PC-3 (cell line): ENCODE results near the gene U2AF1L4. TPM values are rescaled to one million over a fixed set of nuclear protein-coding genes. Genes with fewer than 3 reads are reported as not detected.

Experiments used
- ATAC-seq: fragments of 200-7000 bp; cut with Tn5 transposase; 2 replicates; pipeline ENCODE4 v1.9.1; 2020; ENCODE audit warnings: mild to moderate bottlenecking, moderate library complexity
- BruUV-seq: library from RNA; stranded (reverse); fragments of 400-500 nt; replicated peaks from 2 replicates; lab custom pipeline; 2021; lab: Mats Ljungman, UMichigan
- CTCF ChIA-PET: fragments of 300-600 bp; sonication (Branson Sonifier 250); formaldehyde crosslinking; loops from one replicate; lab custom pipeline; 2022; ENCODE audit warnings: antibody characterized with exemption; lab: Charles Lee
- POLR2A ChIA-PET: fragments of 300-600 bp; sonication (Branson Sonifier 250); formaldehyde crosslinking; loops from one replicate; lab custom pipeline; 2022; ENCODE audit warnings: antibody characterized with exemption; ENCODE audit not compliant: unreplicated experiment; lab: Charles Lee
- DNase-seq: peaks from one replicate; pipeline ENCODE4 v3.0.0-alpha.2; 2015
- H2AFZ ChIP-seq: fragments of 300-600 bp; sonication (generic); 2 replicates; pipeline ENCODE4 v1.6.0; 2016; ENCODE audit warnings: antibody characterized with exemption, low read length
- H3F3A ChIP-seq: fragments of 300-600 bp; sonication (generic); one replicate; pipeline ENCODE4 v1.6.0; 2017; ENCODE audit warnings: antibody characterized with exemption, low read length, control low read depth, mild to moderate bottlenecking; ENCODE audit not compliant: unreplicated experiment
- H3K27ac ChIP-seq: fragments of 300-600 bp; sonication (generic); 2 replicates; pipeline ENCODE4 v1.5.1; 2016; ENCODE audit warnings: mild to moderate bottlenecking, low read length
- H3K27me3 ChIP-seq: fragments of 300-600 bp; sonication (generic); 2 replicates; pipeline ENCODE4 v1.6.1; 2016; ENCODE audit warnings: low read length, mixed read lengths
- H3K36me3 ChIP-seq: fragments of 300-600 bp; sonication (generic); 2 replicates; pipeline ENCODE4 v1.6.1; 2016; ENCODE audit warnings: low read depth, mixed run types, low read length, mixed read lengths
- H3K4me1 ChIP-seq: fragments of 300-600 bp; sonication (generic); 2 replicates; pipeline ENCODE4 v1.5.1; 2016; ENCODE audit warnings: low read length; ENCODE audit not compliant: insufficient read depth
- H3K4me2 ChIP-seq: fragments of 300-600 bp; sonication (generic); 2 replicates; pipeline ENCODE4 v1.6.0; 2016; ENCODE audit warnings: low read length
- H3K4me3 ChIP-seq: fragments of 300-600 bp; sonication (generic); 2 replicates; pipeline ENCODE4 v1.5.1; 2016; ENCODE audit warnings: mild to moderate bottlenecking, low read length, mixed read lengths
- H3K79me2 ChIP-seq: fragments of 300-600 bp; sonication (generic); 2 replicates; pipeline ENCODE4 v1.6.1; 2017; ENCODE audit warnings: low read length, mixed read lengths
- H3K9ac ChIP-seq: fragments of 300-600 bp; sonication (generic); 2 replicates; pipeline ENCODE4 v1.6.0; 2016; ENCODE audit warnings: mild to moderate bottlenecking, low read length
- H3K9me2 ChIP-seq: fragments of 300-600 bp; sonication (generic); replicated peaks from 2 replicates; pipeline ENCODE4 v1.6.1; 2016; ENCODE audit warnings: mixed run types, low read length, mixed read lengths
- H3K9me3 ChIP-seq: fragments of 300-600 bp; sonication (generic); 2 replicates; pipeline ENCODE4 v1.6.1; 2016; ENCODE audit warnings: low read length, mixed read lengths
- H4K20me1 ChIP-seq: fragments of 300-600 bp; sonication (generic); 2 replicates; pipeline ENCODE4 v1.6.1; 2016; ENCODE audit warnings: low read length, mixed read lengths
- CTCF ChIP-seq: fragments of 300-600 bp; sonication (generic); conservative IDR thresholded peaks from 2 replicates; pipeline ENCODE4 v1.5.1; 2017; ENCODE audit warnings: antibody characterized with exemption, low read depth, mild to moderate bottlenecking, low read length
- EZH2 ChIP-seq: fragments of 300-600 bp; sonication (generic); IDR thresholded peaks from one replicate; pipeline ENCODE4 v1.6.1; 2017; ENCODE audit warnings: antibody characterized with exemption, mild to moderate bottlenecking, low read length; ENCODE audit not compliant: unreplicated experiment
- EZH2phosphoT487 ChIP-seq: fragments of 300-600 bp; sonication (generic); IDR thresholded peaks from 2 replicates; pipeline ENCODE4 v1.6.1; 2018; ENCODE audit warnings: mild to moderate bottlenecking, antibody characterized with exemption, low read length, borderline replicate concordance
- intact Hi-C: fragments of 100-400 bp; cut with micrococcal nuclease; formaldehyde crosslinking; loops from 2 replicates; pipeline ENCODE4 v1.9.0; 2023
- total RNA-seq: library from RNA; depleted of rRNA; stranded (reverse); fragments of >200 nt; gene quantifications from 2 replicates; pipeline ENCODE4 v1.2.3, GENCODE V29; 2014

The U2AF1L4 gene
- total RNA-seq, 1 experiment from 2014 or later, result 7.8 TPM

GRCh38 chr19:35695895-35696422 lies 49.3 kb downstream of the U2AF1L4 start:
- Histone ChIP-seq H3K4me3 (no peak overlapping the region), H3K9me2 (no peaks in the 10 kb centered on the region), H3K36me3 (no peaks in the 10 kb centered on the region; the same call in 1 of the 2 replicates), H3K27ac (no peak overlapping the region), H3K4me2 (no peak overlapping the region), H3K9me3 (no peaks in the 10 kb centered on the region), H3K27me3 (no peaks in the 10 kb centered on the region), H3K4me1 (no peaks in the 10 kb centered on the region), H2AFZ (no peak overlapping the region), H3K79me2 (no peaks in the 10 kb centered on the region), H4K20me1 (no peaks in the 10 kb centered on the region), H3F3A (no peaks in the 10 kb centered on the region), H3K9ac (no peak overlapping the region)
- BruUV-seq, result no TSS peak
- ChIA-PET POLR2A (no interaction called here), CTCF (no interaction called here)
- ATAC-seq (no peak), DNase-seq (no peak)
- TF ChIP-seq EZH2phosphoT487 (no peak), CTCF (no peak), EZH2 (no peak)
- intact Hi-C loops, result loop anchor here (10.0 kb wide), 1 partner anchor 129 kb away; no protein-coding TSS in a partner anchor

- H3K9me2 ChIP-seq, result no peaks in the 10 kb centered on the region
- H3K79me2 ChIP-seq, result no peaks in the 10 kb centered on the region
- intact Hi-C loops, result loop anchor here (1.0 to 10.0 kb wide), 2 partner anchors 23 to 131 kb away; no protein-coding TSS in a partner anchor
- H3K4me2 ChIP-seq, result no peak overlapping the region
- TF ChIP-seq EZH2phosphoT487, result no peak
- peak; percentile 84 for TF ChIP-seq CTCF
- peak; percentile 86 for DNase-seq
- ATAC-seq, result peak; percentile 100
- ChIA-PET CTCF (interaction anchor here (0.6 to 0.7 kb wide), 2 partner anchors 42 to 63 kb away, joined by 3 to 4 read pairs; no protein-coding TSS in a partner anchor), POLR2A (no interaction called here)
- no peak overlapping the region for H3K9ac ChIP-seq
- no peak overlapping the region for H3K4me3 ChIP-seq
- no peak overlapping the region for H2AFZ ChIP-seq
- H3K4me1 ChIP-seq, result no peaks in the 10 kb centered on the region
- no TSS peak for BruUV-seq
- no peak overlapping the region for H3K27ac ChIP-seq
- no peaks in the 10 kb centered on the region for H4K20me1 ChIP-seq
- no peaks in the 10 kb centered on the region for H3F3A ChIP-seq
- H3K27me3 ChIP-seq, result no peaks in the 10 kb centered on the region
- H3K9me3 ChIP-seq, result no peaks in the 10 kb centered on the region
- no peaks in the 10 kb centered on the region; the same call in 1 of the 2 replicates for H3K36me3 ChIP-seq
Observed at GRCh38 chr19:35693835-35694599, 51.2 kb downstream of the U2AF1L4 start.

- no peak overlapping the region for H3K9ac ChIP-seq
- no peak overlapping the region for H3K4me3 ChIP-seq
- intact Hi-C loops, result loop anchor here (1.0 to 10.0 kb wide), 2 partner anchors 24 to 131 kb away; no protein-coding TSS in a partner anchor
- ChIA-PET POLR2A (no interaction called here), CTCF (no interaction called here)
- DNase-seq, result no peak
- no TSS peak for BruUV-seq
- no peaks in the 10 kb centered on the region for H3K4me1 ChIP-seq
- no peak overlapping the region for H3K27ac ChIP-seq
- H4K20me1 ChIP-seq, result no peaks in the 10 kb centered on the region
- no peak overlapping the region for H3K4me2 ChIP-seq
- H3K79me2 ChIP-seq, result no peaks in the 10 kb centered on the region
- no peaks in the 10 kb centered on the region; the same call in 1 of the 2 replicates for H3K36me3 ChIP-seq
- H3K9me3 ChIP-seq, result no peaks in the 10 kb centered on the region
- H3F3A ChIP-seq, result no peaks in the 10 kb centered on the region
- H3K27me3 ChIP-seq, result no peaks in the 10 kb centered on the region
- ATAC-seq, result no peak
- H2AFZ ChIP-seq, result no peak overlapping the region
- H3K9me2 ChIP-seq, result no peaks in the 10 kb centered on the region
- TF ChIP-seq CTCF (no peak), EZH2 (no peak), EZH2phosphoT487 (no peak)
Observed at GRCh38 chr19:35693422-35693821, 51.8 kb downstream of the U2AF1L4 start.
